ENCODE measurements around the gene HGS.

Gene HGS

DNA sequence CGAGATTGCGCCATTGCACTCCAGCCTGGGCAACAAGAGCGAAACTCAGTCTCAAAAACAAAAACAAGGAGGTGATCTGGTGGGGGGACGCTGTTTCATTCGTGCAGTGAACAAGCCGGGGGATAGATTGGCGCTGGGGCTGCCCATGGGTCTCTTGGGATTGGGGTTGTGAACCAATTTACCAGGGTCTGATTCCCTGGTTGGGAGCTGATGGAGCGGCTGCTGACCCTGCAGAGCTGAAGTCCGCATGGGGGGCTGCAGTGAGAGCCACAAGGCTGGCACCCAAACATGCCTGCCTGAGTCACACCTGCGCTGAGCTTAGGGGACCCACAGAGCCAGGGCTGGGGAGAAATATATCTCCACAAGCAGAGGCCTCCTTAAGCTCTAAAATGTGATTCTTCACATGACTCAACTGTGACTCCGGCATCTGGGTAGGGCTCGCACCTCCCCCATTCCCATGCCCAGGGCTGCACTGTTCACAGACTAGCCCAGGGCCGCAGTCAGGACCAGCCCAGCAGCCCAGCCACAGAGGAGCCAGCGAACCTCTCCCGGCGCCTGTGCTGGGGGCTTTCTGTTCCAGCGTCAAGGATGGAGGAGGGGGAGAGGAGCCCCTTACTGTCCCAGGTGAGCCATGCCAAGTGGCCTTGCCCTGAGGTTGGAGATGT lies 41.9 kb upstream of the HGS start:
- no peak overlapping the region for H3K4me3 ChIP-seq (replicated peaks in 1 of 2; ENCODE audit: low read depth in 2 of 2, low read length in 2 of 2)
- TF ChIP-seq, protein P1, sequence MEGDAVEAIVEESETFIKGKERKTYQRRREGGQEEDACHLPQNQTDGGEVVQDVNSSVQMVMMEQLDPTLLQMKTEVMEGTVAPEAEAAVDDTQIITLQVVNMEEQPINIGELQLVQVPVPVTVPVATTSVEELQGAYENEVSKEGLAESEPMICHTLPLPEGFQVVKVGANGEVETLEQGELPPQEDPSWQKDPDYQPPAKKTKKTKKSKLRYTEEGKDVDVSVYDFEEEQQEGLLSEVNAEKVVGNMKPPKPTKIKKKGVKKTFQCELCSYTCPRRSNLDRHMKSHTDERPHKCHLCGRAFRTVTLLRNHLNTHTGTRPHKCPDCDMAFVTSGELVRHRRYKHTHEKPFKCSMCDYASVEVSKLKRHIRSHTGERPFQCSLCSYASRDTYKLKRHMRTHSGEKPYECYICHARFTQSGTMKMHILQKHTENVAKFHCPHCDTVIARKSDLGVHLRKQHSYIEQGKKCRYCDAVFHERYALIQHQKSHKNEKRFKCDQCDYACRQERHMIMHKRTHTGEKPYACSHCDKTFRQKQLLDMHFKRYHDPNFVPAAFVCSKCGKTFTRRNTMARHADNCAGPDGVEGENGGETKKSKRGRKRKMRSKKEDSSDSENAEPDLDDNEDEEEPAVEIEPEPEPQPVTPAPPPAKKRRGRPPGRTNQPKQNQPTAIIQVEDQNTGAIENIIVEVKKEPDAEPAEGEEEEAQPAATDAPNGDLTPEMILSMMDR (IDR thresholded peaks at IDR 0.05; ENCODE audit: low read depth, low read length), result no peak
- peak; percentile 30 to 73 for DNase-seq (ENCODE audit: low read depth in 2 of 2)

DNA sequence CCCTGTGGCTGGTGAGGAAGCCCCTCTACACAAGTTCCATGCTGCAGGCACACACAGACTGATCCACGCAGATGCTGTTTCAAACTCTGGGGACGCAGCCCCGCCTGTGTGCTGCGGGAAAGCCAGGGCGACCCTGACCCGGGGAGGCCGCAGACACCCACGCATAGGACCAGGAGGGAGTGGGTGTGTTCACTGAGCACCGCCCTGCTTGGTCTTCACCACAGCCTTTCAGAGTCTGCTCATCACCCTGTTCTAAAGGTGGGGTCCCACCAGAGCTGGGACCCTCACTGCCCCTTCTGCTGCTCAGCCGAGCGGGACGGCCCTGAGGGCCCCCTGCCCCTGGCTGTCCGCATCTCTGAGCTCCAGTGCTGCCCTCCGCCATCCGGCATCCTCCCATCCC lies 39.3 kb upstream of the HGS start:
- TF ChIP-seq, protein P1 (IDR thresholded peaks at IDR 0.05; ENCODE audit: low read depth, low read length), result no peak
- H3K4me3 ChIP-seq (replicated peaks in 1 of 2; ENCODE audit: low read depth in 2 of 2, low read length in 2 of 2), result no peak overlapping the region
- DNase-seq (ENCODE audit: low read depth in 2 of 2), result no peak

DNA sequence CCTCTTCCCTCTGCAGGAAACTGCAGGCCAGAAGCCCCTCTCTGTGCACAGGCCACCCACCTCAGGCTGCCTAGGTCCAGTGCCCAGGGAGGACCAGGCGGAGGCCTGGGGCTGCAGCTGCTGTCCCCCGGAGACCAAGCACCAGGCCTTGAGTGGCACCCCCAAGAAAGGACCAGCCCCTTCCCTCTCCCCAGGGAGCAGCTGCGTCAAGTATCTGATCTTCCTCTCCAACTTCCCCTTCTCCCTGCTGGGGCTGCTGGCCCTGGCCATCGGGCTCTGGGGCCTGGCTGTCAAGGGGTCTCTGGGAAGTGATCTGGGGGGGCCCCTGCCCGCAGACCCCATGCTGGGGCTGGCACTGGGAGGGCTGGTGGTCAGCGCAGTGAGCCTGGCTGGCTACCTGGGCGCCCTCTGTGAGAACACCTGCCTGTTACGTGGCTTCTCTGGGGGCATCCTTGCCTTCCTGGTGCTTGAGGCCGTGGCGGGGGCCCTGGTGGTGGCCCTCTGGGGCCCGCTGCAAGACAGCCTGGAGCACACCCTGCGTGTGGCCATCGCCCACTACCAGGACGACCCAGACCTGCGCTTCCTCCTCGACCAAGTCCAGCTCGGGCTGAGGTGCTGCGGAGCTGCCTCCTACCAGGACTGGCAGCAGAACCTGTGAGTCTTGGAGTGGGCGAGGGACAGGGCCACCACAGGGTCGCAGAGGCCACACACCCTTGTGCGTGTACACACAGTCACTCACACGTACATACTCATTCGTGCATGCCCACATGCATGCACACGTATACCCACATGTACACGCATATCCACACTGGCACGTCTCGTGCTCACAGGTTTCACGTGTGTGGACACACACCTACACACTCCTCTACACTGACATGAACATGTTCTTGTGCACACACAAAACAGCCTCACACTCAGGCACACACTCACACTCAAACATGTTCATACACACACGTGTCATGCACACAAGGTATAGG lies 38.5 kb upstream of the HGS start:
- DNase-seq (ENCODE audit: low read depth in 2 of 2), result no peak
- TF ChIP-seq, protein P1 (IDR thresholded peaks at IDR 0.05; ENCODE audit: low read depth, low read length), result no peak
- no peak overlapping the region for H3K4me3 ChIP-seq (replicated peaks in 1 of 2; ENCODE audit: low read depth in 2 of 2, low read length in 2 of 2)

DNA sequence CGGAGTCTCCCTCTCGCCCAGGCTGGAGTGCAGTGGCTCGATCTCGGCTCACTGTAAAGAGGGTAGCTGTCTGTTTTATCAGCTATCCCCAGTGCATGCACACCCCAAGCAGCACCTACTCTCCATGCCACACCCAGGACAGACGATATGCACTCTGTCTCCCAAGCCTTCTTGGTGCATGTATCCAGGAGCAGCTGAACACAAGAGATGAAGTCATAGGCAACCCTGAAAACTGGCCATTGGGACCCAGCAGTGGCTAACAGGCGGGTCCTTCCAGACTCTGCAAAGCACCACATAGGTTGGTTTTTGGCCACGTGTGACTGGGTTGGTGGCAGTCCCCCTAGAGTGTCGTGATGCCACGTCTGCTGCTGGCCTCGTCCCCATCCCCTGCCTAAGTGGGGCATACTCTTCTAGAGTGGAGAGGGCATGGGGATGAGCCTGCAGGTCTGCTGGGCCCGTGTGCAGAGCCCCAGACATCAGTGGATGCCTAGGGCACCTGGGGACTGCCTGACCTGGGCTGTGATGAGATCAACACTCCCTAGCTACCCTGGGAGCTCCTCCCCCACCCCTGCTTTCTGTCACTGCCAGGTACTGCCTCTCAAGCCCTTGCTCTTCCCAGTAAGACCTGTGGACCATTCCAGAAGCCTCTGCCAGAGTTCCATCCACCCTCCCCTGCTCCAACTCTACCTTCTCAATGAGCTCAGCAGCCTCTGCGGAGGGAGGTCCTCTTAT lies 36.8 kb upstream of the HGS start:
- no peak overlapping the region for H3K4me3 ChIP-seq (replicated peaks in 1 of 2; ENCODE audit: low read depth in 2 of 2, low read length in 2 of 2)
- TF ChIP-seq, protein P1 (IDR thresholded peaks at IDR 0.05; ENCODE audit: low read depth, low read length), result no peak
- no peak for DNase-seq (ENCODE audit: low read depth in 2 of 2)

DNA sequence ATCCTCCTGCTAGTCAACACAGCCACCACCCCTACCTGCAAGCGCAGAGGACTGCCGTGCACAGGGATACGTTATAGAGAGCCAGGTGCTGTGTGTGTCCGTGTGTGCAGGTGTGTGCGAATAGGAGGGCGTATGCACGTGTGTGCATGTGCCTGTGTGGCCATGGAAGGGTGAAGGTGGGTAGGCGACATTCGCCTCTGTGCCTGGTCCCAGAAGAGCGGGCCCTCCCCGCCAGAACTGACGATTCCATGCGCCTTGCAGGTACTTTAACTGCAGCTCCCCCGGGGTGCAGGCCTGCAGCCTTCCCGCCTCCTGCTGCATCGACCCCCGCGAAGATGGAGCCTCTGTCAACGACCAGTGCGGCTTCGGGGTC lies 36.2 kb upstream of the HGS start:
- no peak overlapping the region for H3K4me3 ChIP-seq (replicated peaks in 1 of 2; ENCODE audit: low read depth in 2 of 2, low read length in 2 of 2)
- TF ChIP-seq, protein P1 (IDR thresholded peaks at IDR 0.05; ENCODE audit: low read depth, low read length), result no peak

DNA sequence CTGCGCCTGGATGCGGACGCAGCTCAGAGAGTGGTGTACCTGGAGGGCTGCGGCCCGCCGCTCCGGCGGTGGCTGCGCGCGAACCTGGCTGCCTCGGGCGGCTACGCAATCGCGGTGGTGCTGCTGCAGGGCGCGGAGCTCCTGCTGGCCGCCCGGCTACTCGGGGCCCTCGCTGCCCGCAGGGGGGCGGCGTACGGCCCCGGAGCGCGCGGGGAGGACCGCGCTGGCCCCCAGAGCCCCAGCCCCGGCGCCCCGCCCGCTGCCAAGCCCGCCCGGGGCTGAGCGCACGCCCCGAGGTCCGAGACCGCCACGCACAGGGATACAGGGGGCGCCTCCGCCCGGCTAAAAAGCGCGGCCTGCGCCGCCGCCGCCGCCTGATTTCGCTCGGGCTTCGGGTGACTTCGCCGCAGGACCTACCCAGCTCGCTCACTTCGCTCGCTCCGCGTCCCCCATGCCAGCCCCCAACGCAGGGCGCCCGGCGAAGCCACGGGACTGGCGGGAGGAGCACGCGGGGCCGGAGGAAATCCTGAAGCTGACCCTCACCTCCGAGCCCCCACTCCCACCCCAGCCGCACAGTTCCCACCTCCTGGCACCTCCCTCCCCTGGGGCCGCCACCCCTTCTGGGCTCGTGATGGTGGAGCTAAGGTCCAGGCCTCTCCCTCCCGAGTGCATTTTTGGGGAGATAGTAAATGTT lies 35.7 kb upstream of the HGS start:
- DNase-seq (ENCODE audit: low read depth in 2 of 2), result no peak
- H3K4me3 ChIP-seq (replicated peaks in 1 of 2; ENCODE audit: low read depth in 2 of 2, low read length in 2 of 2), result no peak overlapping the region
- TF ChIP-seq, protein P1 (IDR thresholded peaks at IDR 0.05; ENCODE audit: low read depth, low read length), result no peak

More for the DNA sequence above, 36.2 kb upstream of the HGS start:
- no peak for DNase-seq (ENCODE audit: low read depth in 2 of 2)

Data from cardiac fibroblast (primary cell).